ENCODE measurements around the gene TBC1D20. TPM values are rescaled to one million over a fixed set of nuclear protein-coding genes. Genes with fewer than 3 reads are reported as not detected.
"Not testable (repeated sequence)": the region's sequence is repeated elsewhere in the genome, so short reads cannot be mapped to it uniquely, and the experiment has no call there.

The TBC1D20 gene
- total RNA-seq, 1 donor from 2014 or later: 14.1 TPM

- H3K4me1 ChIP-seq (ENCODE audit: control insufficient read depth in 3 of 3, insufficient read depth in 3 of 3, low read length in 3 of 3): peaks cover 25 to 38% (median 35%) of the 10 kb centered on the region in 3 donors
- peak overlapping the region in 2 of 3 donors; percentile 12 to 91 for H3K4me3 ChIP-seq (ENCODE audit: low read length in 3 of 3)
- H3K9ac ChIP-seq (ENCODE audit: low read depth in 1 of 3, low read length in 3 of 3): peak overlapping the region in 1 of 3 donors; percentile 19
- no peak overlapping the region for H3K27ac ChIP-seq (ENCODE audit: low read depth, low read length)
- H3K36me3 ChIP-seq (ENCODE audit: control insufficient read depth in 3 of 3, insufficient read depth in 3 of 3, low read length in 3 of 3): no peaks in the 10 kb centered on the region
- no peaks in the 10 kb centered on the region for H3K9me3 ChIP-seq (ENCODE audit: control insufficient read depth in 3 of 3, low read length in 3 of 3)
- H3K27me3 ChIP-seq (ENCODE audit: control insufficient read depth in 3 of 3, insufficient read depth in 3 of 3, low read length in 3 of 3): no peaks in the 10 kb centered on the region
Measured at GRCh38 chr20:460707-461106, 1.6 kb downstream of the TBC1D20 start.

- H3K27me3 ChIP-seq (ENCODE audit: control insufficient read depth in 3 of 3, insufficient read depth in 3 of 3, low read length in 3 of 3): no peaks in the 10 kb centered on the region
- H3K4me1 ChIP-seq (ENCODE audit: control insufficient read depth in 3 of 3, insufficient read depth in 3 of 3, low read length in 3 of 3): peaks cover 25 to 38% (median 35%) of the 10 kb centered on the region in 3 donors
- H3K36me3 ChIP-seq (ENCODE audit: control insufficient read depth in 3 of 3, insufficient read depth in 3 of 3, low read length in 3 of 3): no peaks in the 10 kb centered on the region
- H3K27ac ChIP-seq (ENCODE audit: low read depth, low read length): no peak overlapping the region
- peak overlapping the region in 2 of 3 donors; percentile 12 to 24 for H3K4me3 ChIP-seq (ENCODE audit: low read length in 3 of 3)
- H3K9ac ChIP-seq (ENCODE audit: low read depth in 1 of 3, low read length in 3 of 3): peak overlapping the region in 2 of 3 donors; percentile 34 to 44
- no peaks in the 10 kb centered on the region for H3K9me3 ChIP-seq (ENCODE audit: control insufficient read depth in 3 of 3, low read length in 3 of 3)
Measured at GRCh38 chr20:460180-460579, 2.2 kb downstream of the TBC1D20 start.

GRCh38 chr20:458776-459175 lies 3.6 kb downstream of the TBC1D20 start:
- Histone ChIP-seq H3K27me3 (ENCODE audit: control insufficient read depth in 3 of 3, insufficient read depth in 3 of 3, low read length in 3 of 3) (no peaks in the 10 kb centered on the region), H3K4me3 (ENCODE audit: low read length in 3 of 3) (no peak overlapping the region), H3K9me3 (ENCODE audit: control insufficient read depth in 3 of 3, low read length in 3 of 3) (no peaks in the 10 kb centered on the region), H3K4me1 (ENCODE audit: control insufficient read depth in 3 of 3, insufficient read depth in 3 of 3, low read length in 3 of 3) (peaks cover 25 to 38% (median 35%) of the 10 kb centered on the region in 3 donors), H3K9ac (ENCODE audit: low read depth in 1 of 3, low read length in 3 of 3) (peak overlapping the region in 1 of 3 donors; percentile 14), H3K36me3 (ENCODE audit: control insufficient read depth in 3 of 3, insufficient read depth in 3 of 3, low read length in 3 of 3) (no peaks in the 10 kb centered on the region), H3K27ac (ENCODE audit: low read depth, low read length) (no peak overlapping the region)

GRCh38 chr20:454951-455350 lies 7.4 kb downstream of the TBC1D20 start:
- no peak overlapping the region for H3K9ac ChIP-seq (ENCODE audit: low read depth in 1 of 3, low read length in 3 of 3)
- peaks cover 9 to 14% (median 13%) of the 10 kb centered on the region in 3 donors for H3K4me1 ChIP-seq (ENCODE audit: control insufficient read depth in 3 of 3, insufficient read depth in 3 of 3, low read length in 3 of 3)
- no peaks in the 10 kb centered on the region for H3K36me3 ChIP-seq (ENCODE audit: control insufficient read depth in 3 of 3, insufficient read depth in 3 of 3, low read length in 3 of 3)
- no peaks in the 10 kb centered on the region for H3K9me3 ChIP-seq (ENCODE audit: control insufficient read depth in 3 of 3, low read length in 3 of 3)
- H3K27me3 ChIP-seq (ENCODE audit: control insufficient read depth in 3 of 3, insufficient read depth in 3 of 3, low read length in 3 of 3): no peaks in the 10 kb centered on the region
- no peak overlapping the region for H3K27ac ChIP-seq (ENCODE audit: low read depth, low read length)
- H3K4me3 ChIP-seq (ENCODE audit: low read length in 3 of 3): no peak overlapping the region

- not testable (repeated sequence) for H3K27ac ChIP-seq (ENCODE audit: low read depth, low read length); H3K4me1 ChIP-seq (ENCODE audit: control insufficient read depth in 3 of 3, insufficient read depth in 3 of 3, low read length in 3 of 3); H3K27me3 ChIP-seq (ENCODE audit: control insufficient read depth in 3 of 3, insufficient read depth in 3 of 3, low read length in 3 of 3)
Measured at GRCh38 chr20:452021-452420, 10.3 kb downstream of the TBC1D20 start.

GRCh38 chr20:445514-446336 lies 16.6 kb downstream of the TBC1D20 start:
- Histone ChIP-seq H3K4me3 (ENCODE audit: low read length in 3 of 3) (no peak overlapping the region), H3K4me1 (ENCODE audit: control insufficient read depth in 3 of 3, insufficient read depth in 3 of 3, low read length in 3 of 3) (peaks cover 15 to 25% (median 23%) of the 10 kb centered on the region in 3 donors), H3K27me3 (ENCODE audit: control insufficient read depth in 3 of 3, insufficient read depth in 3 of 3, low read length in 3 of 3) (no peaks in the 10 kb centered on the region), H3K9ac (ENCODE audit: low read depth in 1 of 3, low read length in 3 of 3) (no peak overlapping the region), H3K9me3 (ENCODE audit: control insufficient read depth in 3 of 3, low read length in 3 of 3) (no peaks in the 10 kb centered on the region), H3K27ac (ENCODE audit: low read depth, low read length) (no peak overlapping the region), H3K36me3 (ENCODE audit: control insufficient read depth in 3 of 3, insufficient read depth in 3 of 3, low read length in 3 of 3) (peaks cover 15 to 22% (median 17%) of the 10 kb centered on the region in 3 donors)

More at GRCh38 chr20:452021-452420, 10.3 kb downstream of the TBC1D20 start:
- H3K9me3 ChIP-seq (ENCODE audit: control insufficient read depth in 3 of 3, low read length in 3 of 3); H3K9ac ChIP-seq (ENCODE audit: low read depth in 1 of 3, low read length in 3 of 3); H3K36me3 ChIP-seq (ENCODE audit: control insufficient read depth in 3 of 3, insufficient read depth in 3 of 3, low read length in 3 of 3); H3K4me3 ChIP-seq (ENCODE audit: low read length in 3 of 3): not testable (repeated sequence)

- Histone ChIP-seq H3K9me3 (ENCODE audit: control insufficient read depth in 3 of 3, low read length in 3 of 3) (no peaks in the 10 kb centered on the region), H3K9ac (ENCODE audit: low read depth in 1 of 3, low read length in 3 of 3) (no peak overlapping the region), H3K36me3 (ENCODE audit: control insufficient read depth in 3 of 3, insufficient read depth in 3 of 3, low read length in 3 of 3) (peaks cover 21 to 29% (median 24%) of the 10 kb centered on the region in 3 donors), H3K27me3 (ENCODE audit: control insufficient read depth in 3 of 3, insufficient read depth in 3 of 3, low read length in 3 of 3) (no peaks in the 10 kb centered on the region), H3K27ac (ENCODE audit: low read depth, low read length) (no peak overlapping the region), H3K4me1 (ENCODE audit: control insufficient read depth in 3 of 3, insufficient read depth in 3 of 3, low read length in 3 of 3) (peaks cover 15 to 25% (median 23%) of the 10 kb centered on the region in 3 donors), H3K4me3 (ENCODE audit: low read length in 3 of 3) (no peak overlapping the region)
Measured at GRCh38 chr20:444862-445426, 17.4 kb downstream of the TBC1D20 start.

- Histone ChIP-seq H3K27me3 (ENCODE audit: control insufficient read depth in 3 of 3, insufficient read depth in 3 of 3, low read length in 3 of 3) (no peaks in the 10 kb centered on the region), H3K4me1 (ENCODE audit: control insufficient read depth in 3 of 3, insufficient read depth in 3 of 3, low read length in 3 of 3) (peaks cover 17 to 31% (median 25%) of the 10 kb centered on the region in 3 donors), H3K4me3 (ENCODE audit: low read length in 3 of 3) (no peak overlapping the region), H3K36me3 (ENCODE audit: control insufficient read depth in 3 of 3, insufficient read depth in 3 of 3, low read length in 3 of 3) (peaks cover 30 to 34% (median 33%) of the 10 kb centered on the region in 3 donors), H3K9ac (ENCODE audit: low read depth in 1 of 3, low read length in 3 of 3) (no peak overlapping the region), H3K27ac (ENCODE audit: low read depth, low read length) (no peak overlapping the region), H3K9me3 (ENCODE audit: control insufficient read depth in 3 of 3, low read length in 3 of 3) (no peaks in the 10 kb centered on the region)
Measured at GRCh38 chr20:444117-444516, 18.2 kb downstream of the TBC1D20 start.

- Histone ChIP-seq H3K4me3 (ENCODE audit: low read length in 3 of 3) (no peak overlapping the region), H3K4me1 (ENCODE audit: control insufficient read depth in 3 of 3, insufficient read depth in 3 of 3, low read length in 3 of 3) (peaks cover 24 to 40% (median 33%) of the 10 kb centered on the region in 3 donors), H3K27ac (ENCODE audit: low read depth, low read length) (no peak overlapping the region), H3K9ac (ENCODE audit: low read depth in 1 of 3, low read length in 3 of 3) (peak overlapping the region in 1 of 3 donors; percentile 38), H3K36me3 (ENCODE audit: control insufficient read depth in 3 of 3, insufficient read depth in 3 of 3, low read length in 3 of 3) (peaks cover 35 to 40% (median 36%) of the 10 kb centered on the region in 3 donors), H3K9me3 (ENCODE audit: control insufficient read depth in 3 of 3, low read length in 3 of 3) (no peaks in the 10 kb centered on the region), H3K27me3 (ENCODE audit: control insufficient read depth in 3 of 3, insufficient read depth in 3 of 3, low read length in 3 of 3) (no peaks in the 10 kb centered on the region)
Measured at GRCh38 chr20:443223-443775, 19.0 kb downstream of the TBC1D20 start.

- peaks cover 55 to 63% (median 58%) of the 10 kb centered on the region in 3 donors for H3K36me3 ChIP-seq (ENCODE audit: control insufficient read depth in 3 of 3, insufficient read depth in 3 of 3, low read length in 3 of 3)
- H3K4me1 ChIP-seq (ENCODE audit: control insufficient read depth in 3 of 3, insufficient read depth in 3 of 3, low read length in 3 of 3): peaks cover 36 to 45% (median 40%) of the 10 kb centered on the region in 3 donors
- H3K27ac ChIP-seq (ENCODE audit: low read depth, low read length): no peak overlapping the region
- no peaks in the 10 kb centered on the region for H3K27me3 ChIP-seq (ENCODE audit: control insufficient read depth in 3 of 3, insufficient read depth in 3 of 3, low read length in 3 of 3)
- H3K9me3 ChIP-seq (ENCODE audit: control insufficient read depth in 3 of 3, low read length in 3 of 3): no peaks in the 10 kb centered on the region
- H3K4me3 ChIP-seq (ENCODE audit: low read length in 3 of 3): no peak overlapping the region
- H3K9ac ChIP-seq (ENCODE audit: low read depth in 1 of 3, low read length in 3 of 3): no peak overlapping the region
Measured at GRCh38 chr20:440636-441035, 21.7 kb downstream of the TBC1D20 start.
